SK-N-SH (cell line): Measurements from ENCODE around the gene SLC6A17. TPM values are rescaled to one million over a fixed set of nuclear protein-coding genes. Genes with fewer than 3 reads are reported as not detected.

Experiments used
- CTCF ChIA-PET: fragments of 300-600, 350-600 bp; formaldehyde crosslinking; extraction: SDS; loops from one replicate; lab custom pipeline; 2021; lab: Yijun Ruan, JAX
- POLR2A ChIA-PET: fragments of 350-600 bp; sonication (Branson Sonifier 250); formaldehyde crosslinking; extraction: SDS; loops from one replicate; lab custom pipeline; 2020; ENCODE audit warnings: antibody characterized with exemption, inconsistent platforms; lab: Yijun Ruan, JAX
- DNase-seq: peaks from one replicate; pipeline ENCODE4 v3.0.0; 2012
- H2AFZ ChIP-seq: fragments of 200-600 bp; sonication (generic); 2 replicates; pipeline ENCODE4 v1.8.1; 2016; ENCODE audit warnings: antibody characterized with exemption, mild to moderate bottlenecking, low read depth
- H3F3A ChIP-seq: fragments of 200-600 bp; sonication (generic); replicated peaks from 2 replicates; pipeline ENCODE3; 2016; ENCODE audit warnings: antibody characterized with exemption, mild to moderate bottlenecking; ENCODE audit not compliant: insufficient read depth
- H3K27ac ChIP-seq, 2 experiments: fragments of 200-500 bp in 1 of 2; fragments of 200-600 bp in 1 of 2; sonication (Bioruptor generic) in 1 of 2; sonication (generic), shearing (Covaris generic) in 1 of 2; 2 replicates each; pipeline versions ENCODE4 v1.5.1 to v1.6.1; 2014 to 2016; ENCODE audit warnings: low read depth in 2 of 2, inconsistent platforms in 1 of 2, low read length in 1 of 2, mild to moderate bottlenecking in 1 of 2, mixed read lengths in 1 of 2
- H3K27me3 ChIP-seq: fragments of 200-600 bp; sonication (generic), shearing (Covaris generic); 2 replicates; pipeline ENCODE4 v1.6.1; 2016; ENCODE audit warnings: mixed run types; ENCODE audit not compliant: insufficient read depth
- H3K36me3 ChIP-seq, 2 experiments: fragments of 200-500 bp in 1 of 2; fragments of 200-600 bp in 1 of 2; sonication (Bioruptor generic) in 1 of 2; sonication (generic) in 1 of 2; replicated peaks in 1 of 2; 2 replicates each; pipeline versions ENCODE3 to v1.5.1; 2014 to 2016; ENCODE audit warnings: low read length in 1 of 2, mild to moderate bottlenecking in 1 of 2; ENCODE audit not compliant: insufficient read depth in 2 of 2, control insufficient read depth in 1 of 2
- H3K4me1 ChIP-seq, 2 experiments: fragments of 200-500 bp in 1 of 2; fragments of 200-600 bp in 1 of 2; sonication (Bioruptor generic) in 1 of 2; sonication (generic), shearing (Covaris generic) in 1 of 2; 2 replicates each; pipeline versions ENCODE4 v1.5.1 to v1.6.1; 2014 to 2016; ENCODE audit warnings: low read depth in 1 of 2, low read length in 1 of 2, mixed run types in 1 of 2; ENCODE audit not compliant: insufficient read depth in 2 of 2, control insufficient read depth in 1 of 2
- H3K4me2 ChIP-seq: fragments of 200-600 bp; sonication (generic), shearing (Covaris generic); 2 replicates; pipeline ENCODE4 v1.6.1; 2017; ENCODE audit warnings: mixed run types
- H3K4me3 ChIP-seq, 2 experiments: fragments of 200-500 bp in 1 of 2; fragments of 200-600 bp in 1 of 2; sonication (Bioruptor generic) in 1 of 2; sonication (generic), shearing (Covaris generic) in 1 of 2; 2 replicates each; pipeline versions ENCODE4 v1.5.1 to v1.8.1; 2014 to 2016; ENCODE audit warnings: low read depth in 2 of 2, inconsistent platforms in 1 of 2, low read length in 1 of 2, mild to moderate bottlenecking in 1 of 2, mixed read lengths in 1 of 2, moderate library complexity in 1 of 2
- H3K79me2 ChIP-seq: fragments of 200-600 bp; sonication (generic); 2 replicates; pipeline ENCODE4 v1.8.1; 2017; ENCODE audit warnings: mild to moderate bottlenecking; ENCODE audit not compliant: insufficient read depth
- H3K9ac ChIP-seq: fragments of 200-600 bp; sonication (generic); 2 replicates; pipeline ENCODE4 v1.6.1; 2017; ENCODE audit warnings: mixed run types
- H3K9me2 ChIP-seq: fragments of 200-600 bp; sonication (generic); 2 replicates; pipeline ENCODE4 v1.6.1; 2017; ENCODE audit warnings: mixed run types
- H3K9me3 ChIP-seq: fragments of 200-600 bp; sonication (generic); 2 replicates; pipeline ENCODE4 v1.6.1; 2017; ENCODE audit warnings: mixed run types, mild to moderate bottlenecking, moderate library complexity
- H4K20me1 ChIP-seq: fragments of 200-600 bp; sonication (generic); 2 replicates; pipeline ENCODE4 v1.6.1; 2017; ENCODE audit warnings: mild to moderate bottlenecking, mixed run types; ENCODE audit not compliant: insufficient read depth
- EZH2phosphoT487 ChIP-seq: fragments of 200-600 bp; sonication (generic); IDR thresholded peaks from 2 replicates; pipeline ENCODE4 v1.6.1; 2017; ENCODE audit warnings: low read depth, mixed run types, mild to moderate bottlenecking, antibody characterized with exemption, moderate library complexity, borderline replicate concordance
- FOSL2 ChIP-seq: IDR thresholded peaks from 2 replicates; pipeline ENCODE4 v1.4.0; 2012; ENCODE audit warnings: low read depth, mild to moderate bottlenecking, moderate library complexity, borderline replicate concordance
- FOXJ3 ChIP-seq: sonication (generic); formaldehyde crosslinking; IDR thresholded peaks from 2 replicates; pipeline ENCODE4 v1.5.1; 2020; ENCODE audit warnings: mild to moderate bottlenecking, missing genetic modification reagents
- GABPA ChIP-seq: IDR thresholded peaks from 2 replicates; pipeline ENCODE4 v1.4.0; 2012; ENCODE audit warnings: low read depth, mild to moderate bottlenecking
- GATA2 ChIP-seq: sonication (generic); formaldehyde crosslinking; IDR thresholded peaks from 2 replicates; pipeline ENCODE4 v1.5.0; 2020; ENCODE audit warnings: mild to moderate bottlenecking, missing genetic modification reagents
- MEF2A ChIP-seq: IDR thresholded peaks from 2 replicates; pipeline ENCODE4 v1.4.0; 2012; ENCODE audit warnings: low read depth, borderline replicate concordance
- MXI1 ChIP-seq: IDR thresholded peaks from 2 replicates; pipeline ENCODE4 v1.6.1; 2012; ENCODE audit warnings: mild to moderate bottlenecking, low read depth, low read length, improper control_type of control experiment
- NFIC ChIP-seq: IDR thresholded peaks from 2 replicates; pipeline ENCODE4 v1.4.0; 2012; ENCODE audit warnings: borderline replicate concordance
- PBX3 ChIP-seq: IDR thresholded peaks from 2 replicates; pipeline ENCODE4; 2012
- POLR2AphosphoS5 ChIP-seq: IDR thresholded peaks from 2 replicates; pipeline ENCODE4 v1.6.1; 2012; ENCODE audit warnings: low read depth, low read length
- RAD21 ChIP-seq: IDR thresholded peaks from 2 replicates; pipeline ENCODE4 v1.6.1; 2012; ENCODE audit warnings: mild to moderate bottlenecking, low read length
- RFX5 ChIP-seq: IDR thresholded peaks from 2 replicates; pipeline ENCODE4 v1.6.1; 2012; ENCODE audit warnings: mild to moderate bottlenecking, improper control_type of control experiment, low read length
- RXRA ChIP-seq: IDR thresholded peaks from 2 replicates; pipeline ENCODE4 v1.4.0; 2012; ENCODE audit warnings: low read depth, mild to moderate bottlenecking, borderline replicate concordance
- SIN3A ChIP-seq: IDR thresholded peaks from 2 replicates; pipeline ENCODE4 v1.6.1; 2012; ENCODE audit warnings: low read depth, mild to moderate bottlenecking, low read length, moderate library complexity, borderline replicate concordance
- SMC3 ChIP-seq: IDR thresholded peaks from 2 replicates; pipeline ENCODE4 v1.6.1; 2012; ENCODE audit warnings: low read depth, low read length, improper control_type of control experiment
- TAF1 ChIP-seq: IDR thresholded peaks from 2 replicates; pipeline ENCODE4 v1.6.1; 2012; ENCODE audit warnings: low read depth, mild to moderate bottlenecking, low read length, moderate library complexity, borderline replicate concordance
- TEAD4 ChIP-seq: IDR thresholded peaks from 2 replicates; pipeline ENCODE4 v1.4.0; 2012; ENCODE audit warnings: mild to moderate bottlenecking, borderline replicate concordance; ENCODE audit not compliant: insufficient read depth
- USF2 ChIP-seq: fragments of 150-350 bp; IDR thresholded peaks from 2 replicates; pipeline ENCODE4 v1.6.1; 2017; ENCODE audit warnings: antibody characterized with exemption, low read length, low read depth, borderline replicate concordance
- YY1 ChIP-seq: IDR thresholded peaks from 2 replicates; pipeline ENCODE4 v1.4.0; 2012; ENCODE audit warnings: low read depth, mild to moderate bottlenecking
- WGBS: methylation state at CpG from one replicate; pipeline ENCODE4 v1.1.6; 2017; ENCODE audit warnings: low lambda C conversion rate; 5-methylcytosine and 5-hydroxymethylcytosine counted together
- polyA plus RNA-seq, 3 experiments: library from polyadenylated mRNA; depleted of rRNA; stranded (reverse); fragments of >200 nt; gene quantifications; 2 replicates each; pipeline ENCODE4 v1.2.3, GENCODE V29; 2012
- TF ChIP-seq, protein P1 (sequence below): IDR thresholded peaks from 2 replicates; pipeline ENCODE4 v1.4.0; 2012; ENCODE audit warnings: low read depth, borderline replicate concordance
- TF ChIP-seq, protein P2 (sequence below): fragments of 200-600 bp; sonication (generic); IDR thresholded peaks from 2 replicates; pipeline ENCODE4 v1.6.1; 2017; ENCODE audit warnings: antibody characterized with exemption, mild to moderate bottlenecking, moderate library complexity

The SLC6A17 gene
- polyA plus RNA-seq, 1 of the 3 experiments (the other 2 are of a cell fraction) = 0.67 TPM

DNA sequence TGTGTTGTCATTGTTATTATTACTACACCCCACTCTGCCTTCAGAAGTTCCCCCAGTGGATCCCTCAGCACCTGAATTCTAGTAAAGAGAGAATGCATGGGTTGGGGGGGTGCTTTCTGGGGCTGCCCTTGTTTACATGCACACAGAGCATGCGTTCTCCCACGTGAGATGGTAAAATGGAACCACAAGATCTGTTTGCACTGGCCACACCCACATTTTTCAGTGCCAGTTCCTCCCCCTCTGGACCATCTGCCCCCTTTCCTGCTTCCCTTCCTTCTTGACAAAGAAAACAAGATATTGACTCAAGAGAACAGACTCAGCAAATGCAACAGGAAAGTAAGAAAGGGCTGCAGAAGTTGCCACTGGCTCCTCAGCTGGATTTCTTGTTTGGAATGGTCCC lies 8.9 kb downstream of the SLC6A17 start:
- Histone ChIP-seq H3K79me2 (no peaks in the 10 kb centered on the region), H3K4me3 (no peak overlapping the region), H3K4me1 (peaks cover 0 to 20% of the 10 kb centered on the region in 2 experiments; a peak in 1 of 4 replicates), H3K9me2 (no peaks in the 10 kb centered on the region), H4K20me1 (no peaks in the 10 kb centered on the region), H3K36me3 (no peaks in the 10 kb centered on the region), H3K27ac (no peak overlapping the region), H3K4me2 (no peak overlapping the region)
- ChIA-PET CTCF (interaction anchor here (1.0 kb wide), 1 partner anchor 38 kb away, joined by 3 read pairs; no protein-coding TSS in a partner anchor), POLR2A (no interaction called here)
- DNase-seq = no peak
- TF ChIP-seq, protein P1, sequence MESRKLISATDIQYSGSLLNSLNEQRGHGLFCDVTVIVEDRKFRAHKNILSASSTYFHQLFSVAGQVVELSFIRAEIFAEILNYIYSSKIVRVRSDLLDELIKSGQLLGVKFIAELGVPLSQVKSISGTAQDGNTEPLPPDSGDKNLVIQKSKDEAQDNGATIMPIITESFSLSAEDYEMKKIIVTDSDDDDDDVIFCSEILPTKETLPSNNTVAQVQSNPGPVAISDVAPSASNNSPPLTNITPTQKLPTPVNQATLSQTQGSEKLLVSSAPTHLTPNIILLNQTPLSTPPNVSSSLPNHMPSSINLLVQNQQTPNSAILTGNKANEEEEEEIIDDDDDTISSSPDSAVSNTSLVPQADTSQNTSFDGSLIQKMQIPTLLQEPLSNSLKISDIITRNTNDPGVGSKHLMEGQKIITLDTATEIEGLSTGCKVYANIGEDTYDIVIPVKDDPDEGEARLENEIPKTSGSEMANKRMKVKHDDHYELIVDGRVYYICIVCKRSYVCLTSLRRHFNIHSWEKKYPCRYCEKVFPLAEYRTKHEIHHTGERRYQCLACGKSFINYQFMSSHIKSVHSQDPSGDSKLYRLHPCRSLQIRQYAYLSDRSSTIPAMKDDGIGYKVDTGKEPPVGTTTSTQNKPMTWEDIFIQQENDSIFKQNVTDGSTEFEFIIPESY = no peak
- TF ChIP-seq TAF1 (no peak), GABPA (no peak), TEAD4 (no peak), PBX3 (no peak), POLR2AphosphoS5 (no peak), RAD21 (no peak), RXRA (no peak), GATA2 (no peak), SMC3 (no peak)
- TF ChIP-seq, all 33 proteins: peak for 0
- Histone ChIP-seq H3K27me3 (no peaks in the 10 kb centered on the region; the same call in 1 of the 2 replicates), H3F3A (no peaks in the 10 kb centered on the region), H3K9ac (no peak overlapping the region), H2AFZ (no peak overlapping the region), H3K9me3 (no peaks in the 10 kb centered on the region)
- WGBS = 68% methylated on average over 2 of the region's 2 CpGs

- H3K27ac ChIP-seq = no peak overlapping the region
- H3K27me3 ChIP-seq = no peaks in the 10 kb centered on the region; the same call in 1 of the 2 replicates
- H3K9me2 ChIP-seq = no peaks in the 10 kb centered on the region
- no peaks in the 10 kb centered on the region for H3K36me3 ChIP-seq
- CTCF ChIA-PET = interaction anchor here (1.0 to 10.4 kb wide), 5 partner anchors 8 to 131 kb away, joined by 3 to 76 read pairs (median 7); partner anchors contain the start of gene SLC6A17
- H3K9me3 ChIP-seq = no peaks in the 10 kb centered on the region
- H3K9ac ChIP-seq = no peak overlapping the region
- no peaks in the 10 kb centered on the region for H3F3A ChIP-seq
- H3K4me1 ChIP-seq = peaks cover 0 to 35% of the 10 kb centered on the region in 2 experiments; a peak in 2 of 4 replicates
- no peak for DNase-seq
- POLR2A ChIA-PET = no interaction called here
- H3K4me3 ChIP-seq = no peak overlapping the region
- no peaks in the 10 kb centered on the region for H4K20me1 ChIP-seq
- no peaks in the 10 kb centered on the region for H3K79me2 ChIP-seq
- H2AFZ ChIP-seq = no peak overlapping the region
- no peak overlapping the region for H3K4me2 ChIP-seq
- WGBS = 48% methylated on average over 10 of the region's 10 CpGs
- TF ChIP-seq RAD21 (no peak), MXI1 (no peak), EZH2phosphoT487 (no peak), SIN3A (no peak), POLR2AphosphoS5 (no peak), USF2 (no peak), FOSL2 (no peak), TEAD4 (no peak), FOXJ3 (CRISPR knock-in tag) (no peak), RFX5 (no peak), YY1 (no peak), GABPA (no peak), NFIC (no peak), MEF2A (no peak)
- TF ChIP-seq, protein P2, sequence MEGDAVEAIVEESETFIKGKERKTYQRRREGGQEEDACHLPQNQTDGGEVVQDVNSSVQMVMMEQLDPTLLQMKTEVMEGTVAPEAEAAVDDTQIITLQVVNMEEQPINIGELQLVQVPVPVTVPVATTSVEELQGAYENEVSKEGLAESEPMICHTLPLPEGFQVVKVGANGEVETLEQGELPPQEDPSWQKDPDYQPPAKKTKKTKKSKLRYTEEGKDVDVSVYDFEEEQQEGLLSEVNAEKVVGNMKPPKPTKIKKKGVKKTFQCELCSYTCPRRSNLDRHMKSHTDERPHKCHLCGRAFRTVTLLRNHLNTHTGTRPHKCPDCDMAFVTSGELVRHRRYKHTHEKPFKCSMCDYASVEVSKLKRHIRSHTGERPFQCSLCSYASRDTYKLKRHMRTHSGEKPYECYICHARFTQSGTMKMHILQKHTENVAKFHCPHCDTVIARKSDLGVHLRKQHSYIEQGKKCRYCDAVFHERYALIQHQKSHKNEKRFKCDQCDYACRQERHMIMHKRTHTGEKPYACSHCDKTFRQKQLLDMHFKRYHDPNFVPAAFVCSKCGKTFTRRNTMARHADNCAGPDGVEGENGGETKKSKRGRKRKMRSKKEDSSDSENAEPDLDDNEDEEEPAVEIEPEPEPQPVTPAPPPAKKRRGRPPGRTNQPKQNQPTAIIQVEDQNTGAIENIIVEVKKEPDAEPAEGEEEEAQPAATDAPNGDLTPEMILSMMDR = no peak
Observed at GRCh38 chr1:110160538-110161100, 10.3 kb downstream of the SLC6A17 start.
